ENCODE measurements around the gene RGS18.

- no peak for TF ChIP-seq CTCF (IDR thresholded peaks at IDR 0.05; ENCODE audit: low read length)
- TF ChIP-seq EZH2 (IDR thresholded peaks at IDR 0.05; ENCODE audit: borderline replicate concordance, low read length), result no peak
Measured at GRCh38 chr1:192171123-192171522, 12.9 kb downstream of the RGS18 start.

Measured in OCI-LY1 (cell line).